Measurements from ENCODE around the gene HIC1. TPM values are rescaled to one million over a fixed set of nuclear protein-coding genes. Genes with fewer than 3 reads are reported as not detected.

Gene HIC1
- total RNA-seq, 1 donor: 36.4 TPM

DNA sequence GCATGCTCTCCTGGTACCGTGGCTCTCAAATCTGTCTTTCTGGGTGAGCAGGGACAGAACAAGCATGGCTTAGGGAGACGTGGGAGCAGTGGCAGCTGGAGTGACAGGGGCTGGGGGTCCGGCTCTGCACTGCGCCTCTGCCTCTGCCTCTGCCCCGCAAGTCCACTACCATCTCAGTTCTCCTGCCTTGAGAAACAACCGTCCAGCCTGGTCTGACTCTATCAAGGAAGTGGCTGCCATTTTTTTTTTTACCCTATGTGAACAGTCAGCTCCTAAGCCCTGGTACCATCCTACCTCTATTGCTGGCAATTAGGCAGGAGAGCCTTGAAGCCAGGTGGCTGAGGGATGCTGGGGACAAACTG is 16.1 kb downstream of the HIC1 start:
- H3K4me3 ChIP-seq (ENCODE audit: low read depth, low read length): no peak overlapping the region
- TF ChIP-seq, protein P1, sequence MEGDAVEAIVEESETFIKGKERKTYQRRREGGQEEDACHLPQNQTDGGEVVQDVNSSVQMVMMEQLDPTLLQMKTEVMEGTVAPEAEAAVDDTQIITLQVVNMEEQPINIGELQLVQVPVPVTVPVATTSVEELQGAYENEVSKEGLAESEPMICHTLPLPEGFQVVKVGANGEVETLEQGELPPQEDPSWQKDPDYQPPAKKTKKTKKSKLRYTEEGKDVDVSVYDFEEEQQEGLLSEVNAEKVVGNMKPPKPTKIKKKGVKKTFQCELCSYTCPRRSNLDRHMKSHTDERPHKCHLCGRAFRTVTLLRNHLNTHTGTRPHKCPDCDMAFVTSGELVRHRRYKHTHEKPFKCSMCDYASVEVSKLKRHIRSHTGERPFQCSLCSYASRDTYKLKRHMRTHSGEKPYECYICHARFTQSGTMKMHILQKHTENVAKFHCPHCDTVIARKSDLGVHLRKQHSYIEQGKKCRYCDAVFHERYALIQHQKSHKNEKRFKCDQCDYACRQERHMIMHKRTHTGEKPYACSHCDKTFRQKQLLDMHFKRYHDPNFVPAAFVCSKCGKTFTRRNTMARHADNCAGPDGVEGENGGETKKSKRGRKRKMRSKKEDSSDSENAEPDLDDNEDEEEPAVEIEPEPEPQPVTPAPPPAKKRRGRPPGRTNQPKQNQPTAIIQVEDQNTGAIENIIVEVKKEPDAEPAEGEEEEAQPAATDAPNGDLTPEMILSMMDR (IDR thresholded peaks at IDR 0.05; ENCODE audit: insufficient read depth, low read length): no peak
- DNase-seq (ENCODE audit: low read depth): no peak

DNA sequence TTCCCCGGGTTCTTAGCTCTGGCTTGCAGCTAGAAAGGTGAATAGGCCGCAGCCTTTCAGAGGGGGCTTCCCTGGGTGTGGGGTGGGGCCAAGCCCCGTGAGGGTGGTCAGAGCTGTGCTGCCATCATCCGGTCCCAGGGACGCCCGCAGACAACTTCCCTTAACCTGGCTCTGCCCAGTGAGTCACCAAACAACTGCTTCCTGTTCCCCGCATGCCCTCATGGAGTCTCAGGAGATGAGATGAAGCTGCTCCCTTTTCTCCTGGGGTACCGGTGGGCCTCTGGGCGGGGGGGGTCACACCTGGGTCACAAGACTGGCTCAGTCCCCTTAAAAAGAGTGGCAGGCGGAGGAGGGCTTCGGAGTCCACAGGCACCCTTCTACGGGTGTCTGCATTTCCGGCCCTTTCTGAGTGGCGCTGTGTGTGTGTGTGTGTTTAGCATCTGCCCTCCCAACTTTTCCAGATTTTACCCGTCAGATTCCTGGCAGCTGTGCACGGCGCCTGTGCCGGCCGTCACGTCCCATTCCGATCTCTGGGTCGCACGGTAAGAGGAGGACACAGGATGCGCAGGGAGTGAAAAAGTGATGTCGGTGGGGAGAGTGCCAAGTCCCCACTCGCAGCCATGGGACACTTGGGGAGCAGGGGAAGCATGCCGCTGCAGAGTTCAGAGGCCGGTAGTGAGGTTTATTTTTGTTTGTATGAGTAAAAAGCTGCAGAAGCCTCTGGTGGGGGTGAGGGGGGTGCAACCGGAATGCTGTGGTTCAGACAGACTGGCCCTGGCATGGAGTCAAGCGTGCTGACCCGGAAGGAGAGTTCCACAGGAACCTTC is 16.8 kb downstream of the HIC1 start:
- TF ChIP-seq, protein P1 (IDR thresholded peaks at IDR 0.05; ENCODE audit: insufficient read depth, low read length): no peak
- H3K4me3 ChIP-seq (ENCODE audit: low read depth, low read length): no peak overlapping the region
- no peak for DNase-seq (ENCODE audit: low read depth)

DNA sequence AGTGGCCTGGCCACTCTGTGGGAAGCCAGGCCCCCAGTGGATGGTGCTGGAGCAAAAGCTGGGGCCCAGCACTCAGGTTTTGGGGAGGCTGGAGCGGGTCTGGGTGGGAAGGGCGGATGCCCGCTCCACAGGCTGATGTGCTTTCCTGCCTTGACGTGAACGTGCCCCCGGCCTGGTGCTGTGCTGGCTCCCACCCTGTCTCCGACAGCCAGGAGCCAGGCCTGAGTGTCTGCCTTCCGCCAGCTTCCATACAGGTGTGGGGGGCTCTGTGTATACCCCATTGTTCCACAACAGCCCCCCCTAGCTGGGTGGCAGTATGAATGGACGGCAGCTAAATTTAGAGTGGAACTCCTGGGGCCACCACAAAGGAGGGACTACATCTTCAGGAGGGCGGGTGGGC is 20.0 kb downstream of the HIC1 start:
- TF ChIP-seq, protein P1 (IDR thresholded peaks at IDR 0.05; ENCODE audit: insufficient read depth, low read length): no peak
- DNase-seq (ENCODE audit: low read depth): no peak
- H3K4me3 ChIP-seq (ENCODE audit: low read depth, low read length): no peak overlapping the region

DNA sequence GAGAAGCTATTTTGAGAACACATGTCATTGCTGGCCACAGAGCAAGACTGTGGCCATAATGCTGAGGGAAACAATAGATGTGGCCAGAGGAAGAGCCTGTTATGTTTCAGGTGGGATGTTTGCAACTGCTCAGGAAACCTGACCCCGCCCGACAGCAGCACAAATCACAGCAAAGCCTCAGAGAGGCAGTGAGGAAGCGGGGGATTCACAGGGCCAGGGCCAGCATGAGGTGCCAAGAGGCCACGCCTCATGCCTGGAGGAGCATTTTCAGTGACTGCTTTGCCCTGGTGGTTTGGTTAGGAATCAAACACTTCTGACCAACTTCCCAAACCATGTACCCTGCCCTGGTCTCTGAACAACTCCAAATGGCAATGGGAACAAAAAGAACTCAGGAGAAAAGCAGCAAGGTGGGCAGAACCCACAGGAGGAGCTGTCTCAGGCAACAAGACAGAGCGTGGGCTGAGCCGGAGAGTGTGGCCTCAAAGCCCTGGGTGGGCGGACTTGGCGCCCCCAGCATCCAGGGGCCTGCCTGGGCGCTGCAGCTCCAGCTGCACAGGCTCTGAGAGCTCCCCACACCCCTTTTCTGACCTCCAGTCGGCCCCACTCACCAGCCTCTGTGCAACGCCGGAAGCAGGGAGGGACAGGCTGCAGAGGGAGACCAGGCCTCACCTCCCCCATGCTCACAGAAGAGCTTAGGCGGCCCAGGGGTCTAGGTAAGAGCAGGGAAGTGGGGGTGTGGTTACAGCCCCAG is 20.6 kb downstream of the HIC1 start:
- DNase-seq (ENCODE audit: low read depth): peak; percentile 56
- no peak overlapping the region for H3K4me3 ChIP-seq (ENCODE audit: low read depth, low read length)
- TF ChIP-seq, protein P1 (IDR thresholded peaks at IDR 0.05; ENCODE audit: insufficient read depth, low read length): peak; percentile 15

DNA sequence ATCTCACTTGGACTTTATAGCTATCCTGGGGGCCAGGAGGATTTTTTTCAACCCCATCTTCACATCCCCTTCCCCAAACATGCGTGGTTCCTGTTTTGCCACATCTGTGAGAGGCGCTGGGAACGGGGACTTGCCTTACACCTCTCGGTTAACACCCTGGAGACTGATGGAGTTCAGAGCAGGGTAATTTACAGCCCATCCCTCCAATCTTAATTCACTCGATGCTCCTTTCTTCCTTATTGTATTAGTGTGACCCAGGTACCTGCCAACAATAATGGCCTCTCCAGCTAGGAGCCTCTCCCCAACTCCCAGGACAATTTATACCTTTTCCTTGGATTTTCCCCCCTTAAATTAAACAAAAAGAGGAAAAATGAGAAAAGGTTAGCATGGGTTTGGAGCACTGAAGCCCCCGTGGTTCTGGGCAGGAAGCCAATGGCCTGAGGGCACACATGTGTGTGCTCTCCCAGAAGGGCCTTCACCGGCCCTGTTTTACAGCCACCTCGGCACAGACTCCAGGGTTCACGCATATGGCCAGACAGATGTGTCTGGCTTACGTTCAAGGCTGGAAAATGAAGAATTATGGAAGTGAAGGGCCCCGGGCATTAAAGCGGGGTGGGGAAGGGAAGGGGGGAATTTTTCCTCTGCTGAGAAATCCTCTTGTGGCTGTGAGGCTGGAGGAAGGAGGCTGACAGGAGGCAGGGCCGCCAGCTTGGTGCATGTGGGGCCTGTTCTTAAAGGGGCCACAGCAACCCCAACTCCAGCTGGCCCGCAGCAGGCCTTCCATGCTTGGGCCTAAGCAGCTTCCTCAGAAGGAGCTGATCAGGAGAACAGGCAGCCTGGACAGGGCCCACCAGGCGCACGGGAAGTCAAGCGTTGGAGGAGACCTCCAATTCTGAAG is 21.4 kb downstream of the HIC1 start:
- TF ChIP-seq, protein P1 (IDR thresholded peaks at IDR 0.05; ENCODE audit: insufficient read depth, low read length): no peak
- H3K4me3 ChIP-seq (ENCODE audit: low read depth, low read length): no peak overlapping the region
- no peak for DNase-seq (ENCODE audit: low read depth)

DNA sequence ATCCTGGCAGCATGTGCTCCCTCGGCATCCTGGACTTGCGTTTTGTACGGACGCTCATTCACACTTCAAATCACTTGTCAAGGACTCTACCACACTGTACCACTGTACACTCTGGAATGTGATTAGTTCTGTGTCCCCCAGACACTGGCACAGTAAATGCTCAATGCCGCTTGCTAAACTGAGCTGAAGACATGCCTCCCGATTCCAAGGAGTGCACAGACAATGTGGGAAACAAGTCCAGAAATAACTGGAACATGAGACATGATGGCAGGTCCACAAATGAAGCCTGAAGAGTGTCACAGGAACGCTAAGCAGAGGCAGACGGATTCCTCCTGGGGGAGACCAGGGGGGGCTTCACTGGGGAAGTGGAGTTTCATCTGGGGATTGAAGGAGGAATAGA is 22.1 kb downstream of the HIC1 start:
- no peak overlapping the region for H3K4me3 ChIP-seq (ENCODE audit: low read depth, low read length)
- no peak for DNase-seq (ENCODE audit: low read depth)
- TF ChIP-seq, protein P1 (IDR thresholded peaks at IDR 0.05; ENCODE audit: insufficient read depth, low read length): no peak
